SU-DHL-6 (cell line): ENCODE data around the gene MAP2K5.

Source experiments
- H2AFZ ChIP-seq: fragments of 200-600 bp; sonication (generic); 2 replicates; pipeline ENCODE4 v1.6.1; 2014; ENCODE audit warnings: low read depth, mild to moderate bottlenecking, moderate library complexity, mixed read lengths, antibody characterized with exemption, low read length; ENCODE audit not compliant: severe bottlenecking
- H3F3A ChIP-seq: fragments of 200-600 bp; shearing (Covaris generic); 2 replicates; pipeline ENCODE4 v1.6.0; 2016; ENCODE audit warnings: antibody characterized with exemption, mild to moderate bottlenecking; ENCODE audit not compliant: insufficient read depth
- H3K27ac ChIP-seq: fragments of 200-600 bp; sonication (generic); 2 replicates; pipeline ENCODE4 v1.5.1; 2016; ENCODE audit warnings: low read depth, mild to moderate bottlenecking, low read length, moderate library complexity, mixed read lengths
- H3K27me3 ChIP-seq: fragments of 200-600 bp; sonication (generic), shearing (Covaris generic); 2 replicates; pipeline ENCODE4 v1.6.0; 2014; ENCODE audit warnings: mild to moderate bottlenecking, low read length
- H3K36me3 ChIP-seq: fragments of 200-600 bp; sonication (generic); 2 replicates; pipeline ENCODE4 v1.6.1; 2014; ENCODE audit warnings: mild to moderate bottlenecking, low read length, mixed read lengths
- H3K4me2 ChIP-seq: fragments of 300-600, 200-600 bp; shearing (Covaris generic), sonication (generic); 2 replicates; pipeline ENCODE4 v1.6.0; 2014; ENCODE audit warnings: low read length, low read depth, mild to moderate bottlenecking; ENCODE audit not compliant: poor library complexity, severe bottlenecking
- H3K4me3 ChIP-seq: fragments of 200-600 bp; sonication (generic); 2 replicates; pipeline ENCODE4 v1.5.1; 2014; ENCODE audit warnings: antibody characterized with exemption, low read length, mild to moderate bottlenecking, mixed read lengths; ENCODE audit not compliant: insufficient read depth, poor library complexity, severe bottlenecking
- H3K79me2 ChIP-seq: fragments of 200-600 bp; sonication (generic); 2 replicates; pipeline ENCODE4 v1.6.1; 2014; ENCODE audit warnings: mild to moderate bottlenecking, low read length, moderate library complexity; ENCODE audit not compliant: insufficient read depth
- H3K9ac ChIP-seq: fragments of 200-600 bp; sonication (generic); 2 replicates; pipeline ENCODE4 v1.7.0; 2014; ENCODE audit warnings: mild to moderate bottlenecking, low read length
- H3K9me2 ChIP-seq: fragments of 200-600 bp; sonication (generic); replicated peaks from 2 replicates; pipeline ENCODE4 v1.6.1; 2014; ENCODE audit warnings: low read length; ENCODE audit not compliant: insufficient read depth
- H3K9me3 ChIP-seq: fragments of 200-600 bp; sonication (generic); 2 replicates; pipeline ENCODE4 v1.6.1; 2014; ENCODE audit warnings: low read length, mixed read lengths; ENCODE audit not compliant: insufficient read depth
- H4K20me1 ChIP-seq: fragments of 200-600 bp; sonication (generic); 2 replicates; pipeline ENCODE4 v1.6.1; 2014; ENCODE audit warnings: low read depth, mild to moderate bottlenecking, antibody characterized with exemption, low read length, moderate library complexity, mixed read lengths
- CTCF ChIP-seq: fragments of 200-600 bp; sonication (generic); IDR thresholded peaks from one replicate; pipeline ENCODE4 v1.5.1; 2017; ENCODE audit warnings: antibody characterized with exemption, mild to moderate bottlenecking, low read length, moderate library complexity; ENCODE audit not compliant: insufficient read depth, poor library complexity, severe bottlenecking
- EZH2phosphoT487 ChIP-seq: fragments of 200-600 bp; sonication (generic), shearing (Covaris generic); conservative IDR thresholded peaks from 2 replicates; pipeline ENCODE4 v1.6.1; 2018; ENCODE audit warnings: mild to moderate bottlenecking, antibody characterized with exemption, low read length, moderate library complexity, mixed read lengths

MAP2K5 gene

GRCh38 chr15:67755936-67756335 is 213.4 kb downstream of the MAP2K5 start:
- Histone ChIP-seq H3K79me2 (no peaks in the 10 kb centered on the region), H3K4me3 (no peak overlapping the region), H4K20me1 (no peaks in the 10 kb centered on the region), H3K9ac (no peak overlapping the region), H3K9me2 (no peaks in the 10 kb centered on the region), H3K27me3 (no peaks in the 10 kb centered on the region), H3K9me3 (no peaks in the 10 kb centered on the region), H3K4me2 (no peak overlapping the region), H3K36me3 (no peaks in the 10 kb centered on the region), H3F3A (no peaks in the 10 kb centered on the region), H2AFZ (no peak overlapping the region), H3K27ac (no peak overlapping the region)
- TF ChIP-seq CTCF (no peak), EZH2phosphoT487 (no peak)

GRCh38 chr15:67758619-67759300 is 216.3 kb downstream of the MAP2K5 start:
- no peaks in the 10 kb centered on the region for H3K36me3 ChIP-seq
- TF ChIP-seq CTCF (no peak), EZH2phosphoT487 (no peak)
- no peak overlapping the region for H3K27ac ChIP-seq
- H3K4me2 ChIP-seq = no peak overlapping the region
- H3K27me3 ChIP-seq = no peaks in the 10 kb centered on the region
- H3K9ac ChIP-seq = no peak overlapping the region
- H2AFZ ChIP-seq = no peak overlapping the region
- no peaks in the 10 kb centered on the region for H3K9me2 ChIP-seq
- H3K79me2 ChIP-seq = no peaks in the 10 kb centered on the region
- no peak overlapping the region for H3K4me3 ChIP-seq
- H3K9me3 ChIP-seq = no peaks in the 10 kb centered on the region
- no peaks in the 10 kb centered on the region for H4K20me1 ChIP-seq
- no peaks in the 10 kb centered on the region for H3F3A ChIP-seq

GRCh38 chr15:67760901-67761300 is 218.4 kb downstream of the MAP2K5 start:
- H3K9me2 ChIP-seq = no peaks in the 10 kb centered on the region
- no peak overlapping the region for H3K4me2 ChIP-seq
- no peaks in the 10 kb centered on the region for H3K36me3 ChIP-seq
- H2AFZ ChIP-seq = no peak overlapping the region
- no peak overlapping the region for H3K9ac ChIP-seq
- no peaks in the 10 kb centered on the region for H3K9me3 ChIP-seq
- H3K27me3 ChIP-seq = no peaks in the 10 kb centered on the region
- TF ChIP-seq CTCF (no peak), EZH2phosphoT487 (no peak)
- no peaks in the 10 kb centered on the region for H3F3A ChIP-seq
- no peaks in the 10 kb centered on the region for H3K79me2 ChIP-seq
- H3K27ac ChIP-seq = no peak overlapping the region
- H4K20me1 ChIP-seq = no peaks in the 10 kb centered on the region
- no peak overlapping the region for H3K4me3 ChIP-seq
